Measurements from ENCODE around the gene NPLOC4.

- TF ChIP-seq CTCF (IDR thresholded peaks at IDR 0.05; ENCODE audit: insufficient read depth, low read length, poor library complexity, severe bottlenecking), result no peak
- TF ChIP-seq EZH2phosphoT487 (conservative IDR thresholded peaks at IDR 0.05; ENCODE audit: low read length), result no peak
These were observed 125.4 kb downstream of the NPLOC4 start for GRCh38 chr17:81511554-81511803.
